Trophoblast cell (in vitro differentiated cells and primary cell): ENCODE results near the gene HOXC5.

Source experiments
- DNase-seq, 2 donors: peaks; one replicate each; pipeline ENCODE4 v3.0.0-alpha.2; 2016
- H2AFZ ChIP-seq: 2 replicates; pipeline ENCODE4 v1.6.1; 2013; ENCODE audit warnings: low read length, moderate library complexity, mild to moderate bottlenecking; ENCODE audit not compliant: insufficient read depth, poor library complexity
- H2AK5ac ChIP-seq: 2 replicates; pipeline ENCODE4 v1.6.1; 2013; ENCODE audit warnings: mild to moderate bottlenecking, low read length
- H2BK120ac ChIP-seq: 2 replicates; pipeline ENCODE4 v1.6.1; 2013; ENCODE audit warnings: low read length, mild to moderate bottlenecking, moderate library complexity; ENCODE audit not compliant: insufficient read depth, poor library complexity
- H2BK12ac ChIP-seq: 2 replicates; pipeline ENCODE4 v1.6.1; 2013; ENCODE audit warnings: mild to moderate bottlenecking, low read length, moderate library complexity
- H2BK5ac ChIP-seq: 2 replicates; pipeline ENCODE4 v1.6.1; 2013; ENCODE audit warnings: low read length, low read depth, moderate library complexity, mild to moderate bottlenecking; ENCODE audit not compliant: poor library complexity
- H3K14ac ChIP-seq: 2 replicates; pipeline ENCODE4 v1.6.1; 2013; ENCODE audit warnings: mild to moderate bottlenecking, low read length
- H3K18ac ChIP-seq: 2 replicates; pipeline ENCODE4 v1.6.1; 2013; ENCODE audit warnings: mild to moderate bottlenecking, low read length
- H3K23ac ChIP-seq: 2 replicates; pipeline ENCODE4 v1.6.1; 2013; ENCODE audit warnings: low read length
- H3K27ac ChIP-seq: 2 replicates; pipeline ENCODE4 v1.5.1; 2013; ENCODE audit warnings: low read depth, mild to moderate bottlenecking, inconsistent platforms, low read length, moderate library complexity
- H3K27me3 ChIP-seq: 2 replicates; pipeline ENCODE4 v1.6.1; 2013; ENCODE audit warnings: inconsistent platforms, mild to moderate bottlenecking, low read length, moderate library complexity; ENCODE audit not compliant: insufficient read depth
- H3K36me3 ChIP-seq, 2 experiments: 1 replicate in 1 of 2; 2 replicates in 1 of 2; pipeline ENCODE4 v1.6.1; 2013; ENCODE audit warnings: low read length in 2 of 2, mild to moderate bottlenecking in 2 of 2, moderate library complexity in 1 of 2; ENCODE audit not compliant: insufficient read depth in 2 of 2, control insufficient read depth in 1 of 2
- H3K4ac ChIP-seq: 2 replicates; pipeline ENCODE4 v1.6.1; 2013; ENCODE audit warnings: low read depth, mild to moderate bottlenecking, low read length, moderate library complexity
- H3K4me1 ChIP-seq, 2 experiments: 1 replicate in 1 of 2; 2 replicates in 1 of 2; pipeline ENCODE4 v1.6.1; 2013; ENCODE audit warnings: low read length in 2 of 2, mild to moderate bottlenecking in 2 of 2, moderate library complexity in 1 of 2; ENCODE audit not compliant: insufficient read depth in 2 of 2, control insufficient read depth in 1 of 2
- H3K4me2 ChIP-seq: 2 replicates; pipeline ENCODE4 v1.6.1; 2013; ENCODE audit warnings: inconsistent platforms, mild to moderate bottlenecking, low read length, moderate library complexity
- H3K4me3 ChIP-seq: 2 replicates; pipeline ENCODE4 v1.5.1; 2013; ENCODE audit warnings: mild to moderate bottlenecking, low read depth, low read length, inconsistent platforms
- H3K79me1 ChIP-seq: one replicate; pipeline ENCODE4 v1.6.1; 2013; ENCODE audit warnings: low read length
- H3K79me2 ChIP-seq: 2 replicates; pipeline ENCODE4 v1.6.1; 2013; ENCODE audit warnings: low read length, mild to moderate bottlenecking; ENCODE audit not compliant: control insufficient read depth, insufficient read depth, poor library complexity
- H3K9ac ChIP-seq: 2 replicates; pipeline ENCODE4 v1.6.1; 2013; ENCODE audit warnings: mild to moderate bottlenecking, low read length
- H3K9me3 ChIP-seq: 2 replicates; pipeline ENCODE4 v1.6.1; 2013; ENCODE audit warnings: low read depth, mild to moderate bottlenecking, control low read depth, inconsistent platforms, low read length; ENCODE audit not compliant: insufficient read depth
- H4K12ac ChIP-seq: 2 replicates; pipeline ENCODE4 v1.6.1; 2013; ENCODE audit warnings: low read depth, mild to moderate bottlenecking, low read length, moderate library complexity
- H4K8ac ChIP-seq: 2 replicates; pipeline ENCODE4 v1.6.1; 2013; ENCODE audit warnings: low read depth, mild to moderate bottlenecking, low read length, moderate library complexity
- H4K91ac ChIP-seq: one replicate; pipeline ENCODE4 v1.6.1; 2013; ENCODE audit warnings: low read depth, mild to moderate bottlenecking, low read length, moderate library complexity
- WGBS: extraction: QIAGEN DNeasy Blood & Tissue Kit; methylation state at CpG from one replicate; pipeline ENCODE4 v1.1.7; 2013; ENCODE audit warnings: missing lambda C conversion rate; ENCODE audit not compliant: insufficient read length, insufficient coverage; ENCODE audit errors: extremely low coverage; 5-methylcytosine and 5-hydroxymethylcytosine counted together

The HOXC5 gene

DNA sequence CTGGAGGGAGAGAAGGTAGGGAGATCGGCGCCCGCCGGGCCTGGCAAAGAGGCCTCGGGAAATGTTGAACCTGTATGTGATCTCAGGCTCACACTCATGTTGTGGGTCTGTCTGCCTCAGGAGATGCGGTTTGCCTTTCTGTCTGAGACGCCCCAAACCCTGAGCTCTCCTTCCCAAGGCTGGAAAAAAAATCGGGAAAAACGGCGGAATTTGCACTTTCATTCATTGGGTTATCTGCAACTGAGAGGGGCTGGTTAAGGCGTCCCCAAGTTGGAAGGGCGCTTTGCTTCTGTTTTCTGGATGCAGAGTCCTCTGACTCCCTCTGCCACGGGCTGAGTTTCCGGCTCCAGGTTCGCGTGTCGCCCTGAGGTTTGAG, 37.9 kb upstream of the HOXC5 start:
- Histone ChIP-seq H3K79me1 (no peaks in the 10 kb centered on the region), H3K4me2 (no peak overlapping the region), H3K27me3 (peaks cover 97% of the 10 kb centered on the region), H2BK12ac (no peak overlapping the region), H3K23ac (no peak overlapping the region), H4K8ac (no peak overlapping the region), H3K9me3 (peaks cover 16% of the 10 kb centered on the region), H3K36me3 (no peaks in the 10 kb centered on the region), H4K91ac (no peak overlapping the region), H3K18ac (no peak overlapping the region), H4K12ac (no peak overlapping the region), H3K9ac (no peak overlapping the region), H2AK5ac (no peak overlapping the region), H3K4me3 (no peak overlapping the region), H2BK5ac (no peak overlapping the region), H3K4ac (no peak overlapping the region), H3K27ac (no peak overlapping the region), H3K4me1 (peaks cover 0 to 8% of the 10 kb centered on the region in 2 experiments), H2BK120ac (no peak overlapping the region), H2AFZ (no peak overlapping the region), H3K14ac (no peak overlapping the region), H3K79me2 (no peaks in the 10 kb centered on the region)
- no CpG with 5 or more reads among the region's 17 CpGs for WGBS
- DNase-seq: no peak

DNA sequence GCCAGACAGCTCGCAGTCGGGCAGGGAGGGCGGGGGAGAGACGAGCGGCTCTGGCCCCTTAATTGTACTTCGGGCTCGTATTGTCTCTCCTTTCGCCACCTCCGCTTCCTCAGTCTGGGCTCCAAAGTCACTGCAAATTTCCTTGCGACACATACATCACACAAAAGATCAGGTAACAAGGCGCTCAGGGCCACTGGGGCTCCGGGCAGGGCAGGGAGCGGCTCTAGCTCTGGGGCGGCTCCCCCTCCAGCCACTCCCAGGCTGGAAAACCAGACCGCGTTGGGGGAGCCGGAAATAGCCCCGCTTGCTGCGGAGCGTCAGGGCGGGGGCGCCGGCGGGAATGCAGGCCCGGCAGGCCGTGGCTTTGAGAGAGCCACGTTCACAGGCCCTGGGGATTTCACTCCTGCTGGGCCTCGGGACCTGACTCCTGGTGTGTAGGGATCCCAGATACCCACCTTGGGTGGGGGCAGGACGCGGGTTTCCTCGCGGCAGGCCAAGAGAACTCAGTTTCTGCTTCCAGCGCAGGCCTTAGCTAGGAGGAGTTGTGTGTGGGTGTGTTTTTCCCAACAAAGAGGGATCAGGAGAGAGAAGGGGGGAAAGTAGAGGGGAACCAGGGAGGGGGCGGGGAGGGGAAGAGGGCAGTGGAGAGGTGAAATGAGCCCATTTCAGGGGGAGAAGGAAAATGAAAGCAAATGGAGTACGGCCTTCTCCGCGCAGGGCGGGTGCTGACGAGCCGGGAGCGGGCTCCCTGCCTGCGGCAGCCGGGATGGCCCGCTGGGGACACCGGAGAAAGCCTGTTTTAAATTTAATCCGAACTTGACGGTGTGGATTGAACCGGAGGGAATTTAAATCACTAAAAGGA, 37.2 kb upstream of the HOXC5 start:
- no peak overlapping the region for H2AFZ ChIP-seq
- no peak overlapping the region for H3K27ac ChIP-seq
- H3K4ac ChIP-seq: no peak overlapping the region
- H3K9ac ChIP-seq: no peak overlapping the region
- peak in 1 of 2 donors; percentile 4 for DNase-seq
- H3K27me3 ChIP-seq: peaks cover 97% of the 10 kb centered on the region
- no peak overlapping the region for H2BK5ac ChIP-seq
- H3K36me3 ChIP-seq: no peaks in the 10 kb centered on the region
- no peak overlapping the region for H3K4me3 ChIP-seq
- H3K79me1 ChIP-seq: no peaks in the 10 kb centered on the region
- no peaks in the 10 kb centered on the region for H3K79me2 ChIP-seq
- no peak overlapping the region for H3K14ac ChIP-seq
- H4K91ac ChIP-seq: no peak overlapping the region
- H3K4me2 ChIP-seq: peak overlapping the region; percentile 24
- H2BK12ac ChIP-seq: no peak overlapping the region
- no peak overlapping the region for H2AK5ac ChIP-seq
- no peak overlapping the region for H4K12ac ChIP-seq
- peaks cover 0 to 11% of the 10 kb centered on the region in 2 experiments for H3K4me1 ChIP-seq
- H3K18ac ChIP-seq: no peak overlapping the region
- no peak overlapping the region for H2BK120ac ChIP-seq
- no CpG with 5 or more reads among the region's 48 CpGs for WGBS
- H4K8ac ChIP-seq: no peak overlapping the region
- no peak overlapping the region for H3K23ac ChIP-seq
- H3K9me3 ChIP-seq: peaks cover 17% of the 10 kb centered on the region

DNA sequence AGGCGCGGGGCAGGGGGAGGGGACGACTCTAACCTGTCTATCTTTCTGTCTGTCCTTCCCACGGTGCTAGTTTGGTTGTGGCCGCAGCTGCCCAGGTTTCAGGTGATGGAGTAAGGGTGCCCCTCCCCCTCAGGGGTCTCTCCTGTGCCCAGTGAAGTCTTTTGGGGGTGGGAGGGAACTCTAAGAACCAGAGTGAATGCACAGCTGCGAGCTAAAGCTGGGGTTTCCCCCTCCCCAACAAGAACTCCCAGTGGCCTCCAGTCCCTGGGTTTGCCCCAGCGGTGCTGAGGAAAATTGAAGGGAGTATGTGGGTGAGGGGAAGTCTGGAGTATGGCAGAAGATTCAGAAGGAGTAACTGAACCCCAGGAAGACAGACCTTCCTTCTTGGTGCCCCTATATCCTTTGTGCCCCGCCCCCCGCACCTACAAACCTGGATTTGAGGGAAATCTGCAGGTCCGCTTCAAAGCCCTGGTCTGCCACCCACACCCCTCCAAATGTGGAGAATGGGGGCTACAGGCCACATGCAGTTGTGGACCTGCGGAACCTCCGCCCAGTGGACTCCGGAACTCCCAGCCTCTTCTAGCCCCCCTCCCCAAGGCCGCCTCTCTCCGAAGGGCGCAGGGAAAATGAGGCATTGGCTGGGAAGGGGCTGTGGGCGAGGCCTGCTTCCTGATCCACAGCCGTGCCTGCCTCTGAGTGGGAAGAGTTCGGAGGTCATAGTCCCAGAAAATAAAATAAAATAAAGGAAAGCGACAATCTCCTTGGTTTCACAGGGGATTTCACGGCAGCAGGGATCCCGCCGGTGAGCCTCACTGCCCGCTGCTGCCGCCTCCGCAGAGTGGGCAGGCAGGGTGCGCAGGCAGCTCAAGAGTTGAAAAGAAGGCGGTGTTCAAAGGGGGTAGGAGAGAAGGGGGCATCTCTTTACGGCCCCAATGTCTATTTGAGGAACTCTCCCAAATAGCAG, 36.3 kb upstream of the HOXC5 start:
- no peak overlapping the region for H2BK12ac ChIP-seq
- no peak overlapping the region for H4K91ac ChIP-seq
- H3K18ac ChIP-seq: no peak overlapping the region
- no peaks in the 10 kb centered on the region for H3K36me3 ChIP-seq
- H3K4ac ChIP-seq: no peak overlapping the region
- H3K4me2 ChIP-seq: no peak overlapping the region
- no peak overlapping the region for H3K14ac ChIP-seq
- no peak overlapping the region for H3K23ac ChIP-seq
- peaks cover 0 to 11% of the 10 kb centered on the region in 2 experiments for H3K4me1 ChIP-seq
- H3K9me3 ChIP-seq: peaks cover 21% of the 10 kb centered on the region
- no peak overlapping the region for H2AFZ ChIP-seq
- DNase-seq: no peak
- no peak overlapping the region for H4K12ac ChIP-seq
- no peak overlapping the region for H3K9ac ChIP-seq
- no peak overlapping the region for H2BK5ac ChIP-seq
- H2BK120ac ChIP-seq: no peak overlapping the region
- no peak overlapping the region for H4K8ac ChIP-seq
- no peak overlapping the region for H3K4me3 ChIP-seq
- H3K79me1 ChIP-seq: no peaks in the 10 kb centered on the region
- no peak overlapping the region for H2AK5ac ChIP-seq
- no CpG with 5 or more reads among the region's 29 CpGs for WGBS
- no peak overlapping the region for H3K27ac ChIP-seq
- no peaks in the 10 kb centered on the region for H3K79me2 ChIP-seq
- H3K27me3 ChIP-seq: peaks cover 97% of the 10 kb centered on the region

DNA sequence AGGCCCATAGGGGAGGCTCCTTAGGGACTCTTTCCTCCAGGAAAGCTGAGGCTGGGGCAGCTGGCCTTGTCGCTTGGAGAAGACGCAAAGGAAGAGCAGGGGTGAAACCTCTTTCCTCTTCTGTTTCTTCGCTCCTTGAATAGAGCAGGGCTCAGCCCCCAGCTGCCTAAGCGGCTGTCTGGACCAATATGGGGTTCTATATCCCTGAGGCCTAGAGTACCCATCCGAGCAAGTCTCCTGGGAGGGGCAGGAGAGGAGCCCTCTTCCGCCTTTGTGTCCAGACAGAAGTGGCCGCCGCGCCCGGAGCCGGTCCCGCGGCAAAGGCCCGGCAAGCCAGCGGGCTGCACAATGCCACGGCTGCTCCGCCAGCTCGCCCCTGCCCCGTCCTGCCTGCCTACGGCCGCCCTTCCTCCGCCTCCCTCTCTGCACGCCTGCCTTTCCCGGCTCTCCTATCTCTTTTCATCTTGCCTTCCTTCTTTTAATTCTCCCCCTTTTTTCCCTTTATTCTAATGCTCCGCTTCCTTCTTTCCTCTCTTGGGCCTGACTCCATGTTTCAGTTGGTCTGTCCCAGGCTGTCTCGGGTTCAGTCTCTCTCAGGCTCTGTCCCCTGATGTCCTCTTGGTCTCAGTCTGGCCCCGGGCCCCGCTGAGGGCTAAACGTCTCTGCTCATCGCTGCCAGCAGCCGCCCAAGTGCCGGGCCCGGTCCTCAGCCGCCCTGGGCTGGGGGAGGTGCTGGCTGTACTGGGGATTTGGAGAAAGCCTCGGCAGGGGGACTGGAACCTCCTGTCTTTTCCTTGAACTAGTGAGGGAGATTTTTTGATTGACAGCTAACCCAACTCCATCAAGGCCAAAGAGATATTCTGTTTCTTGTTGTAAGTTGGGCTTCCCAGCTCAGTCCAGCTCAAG, 35.4 kb upstream of the HOXC5 start:
- H2AFZ ChIP-seq: no peak overlapping the region
- no peaks in the 10 kb centered on the region for H3K36me3 ChIP-seq
- no peak overlapping the region for H3K4me2 ChIP-seq
- H4K12ac ChIP-seq: no peak overlapping the region
- WGBS: no CpG with 5 or more reads among the region's 35 CpGs
- no peak overlapping the region for H3K14ac ChIP-seq
- no peak overlapping the region for H2BK120ac ChIP-seq
- no peak overlapping the region for H3K23ac ChIP-seq
- H3K4me3 ChIP-seq: no peak overlapping the region
- no peak overlapping the region for H3K4ac ChIP-seq
- H4K91ac ChIP-seq: no peak overlapping the region
- H4K8ac ChIP-seq: no peak overlapping the region
- no peaks in the 10 kb centered on the region for H3K79me2 ChIP-seq
- no peak overlapping the region for H2AK5ac ChIP-seq
- H3K4me1 ChIP-seq: peaks cover 0 to 11% of the 10 kb centered on the region in 2 experiments
- H2BK5ac ChIP-seq: no peak overlapping the region
- H3K9ac ChIP-seq: no peak overlapping the region
- peak in 1 of 2 donors; percentile 15 for DNase-seq
- H3K27ac ChIP-seq: no peak overlapping the region
- peaks cover 23% of the 10 kb centered on the region for H3K9me3 ChIP-seq
- no peaks in the 10 kb centered on the region for H3K79me1 ChIP-seq
- no peak overlapping the region for H3K18ac ChIP-seq
- no peak overlapping the region for H2BK12ac ChIP-seq
- H3K27me3 ChIP-seq: peaks cover 97% of the 10 kb centered on the region
